NK-92 (cell line): Measurements from ENCODE around the gene CRB1.
"Not testable (repeated sequence)": the region's sequence is repeated elsewhere in the genome, so short reads cannot be mapped to it uniquely, and the experiment has no call there.

Source experiments
- DNase-seq: peaks from one replicate; lab custom pipeline; 2025; ENCODE audit not compliant: unreplicated experiment; lab: John Stamatoyannopoulos, UW

The CRB1 gene

GRCh38 chr1:197451381-197451780, 183.3 kb downstream of the CRB1 start:
- DNase-seq: no peak

- DNase-seq: no peak
These were observed 185.5 kb downstream of the CRB1 start for GRCh38 chr1:197453376-197454058.

GRCh38 chr1:197462539-197462938, 194.5 kb downstream of the CRB1 start:
- no peak for DNase-seq

- no peak for DNase-seq
These were observed 195.1 kb downstream of the CRB1 start for GRCh38 chr1:197463142-197463541.

- DNase-seq: no peak
These were observed 196.0 kb downstream of the CRB1 start for GRCh38 chr1:197464044-197464443.

GRCh38 chr1:197465528-197466327, 197.7 kb downstream of the CRB1 start:
- DNase-seq: no peak

- DNase-seq: no peak
These were observed 198.8 kb downstream of the CRB1 start for GRCh38 chr1:197466813-197467212.

GRCh38 chr1:197467881-197468280, 199.8 kb downstream of the CRB1 start:
- DNase-seq: no peak

GRCh38 chr1:197468543-197469175, 200.6 kb downstream of the CRB1 start:
- no peak for DNase-seq

- no peak for DNase-seq
These were observed 201.7 kb downstream of the CRB1 start for GRCh38 chr1:197469620-197470210.

GRCh38 chr1:197470330-197470729, 202.3 kb downstream of the CRB1 start:
- DNase-seq: no peak

- DNase-seq: no peak
These were observed 203.4 kb downstream of the CRB1 start for GRCh38 chr1:197471248-197471985.

- no peak for DNase-seq
These were observed 204.1 kb downstream of the CRB1 start for GRCh38 chr1:197472141-197472540.

- no peak for DNase-seq
These were observed 212.4 kb downstream of the CRB1 start for GRCh38 chr1:197480446-197480845.

- DNase-seq: no peak
These were observed 213.0 kb downstream of the CRB1 start for GRCh38 chr1:197481101-197481500.

GRCh38 chr1:197485790-197486189, 217.7 kb downstream of the CRB1 start:
- no peak for DNase-seq

GRCh38 chr1:197486946-197487345, 218.9 kb downstream of the CRB1 start:
- no peak for DNase-seq

- not testable (repeated sequence) for DNase-seq
These were observed 223.5 kb downstream of the CRB1 start for GRCh38 chr1:197491505-197491904.

- DNase-seq: no peak
These were observed 228.7 kb downstream of the CRB1 start for GRCh38 chr1:197496722-197497121.

GRCh38 chr1:197510691-197511378, 242.8 kb downstream of the CRB1 start:
- DNase-seq: no peak
